ENCODE results near the gene AHSP.
"Not testable (repeated sequence)": the region's sequence is repeated elsewhere in the genome, so short reads cannot be mapped to it uniquely, and the experiment has no call there.

AHSP gene

GRCh38 chr16:31519759-31520431, 7.8 kb upstream of the AHSP start:
- no peak overlapping the region for H3K27ac ChIP-seq (ENCODE audit: low read length)
- H3K9me3 ChIP-seq (ENCODE audit: control insufficient read depth in 1 of 2, low read length in 2 of 2) = no peaks in the 10 kb centered on the region
- H3K4me1 ChIP-seq (ENCODE audit: control insufficient read depth in 1 of 2, insufficient read depth in 2 of 2, low read length in 2 of 2) = no peaks in the 10 kb centered on the region
- H3K27me3 ChIP-seq (ENCODE audit: low read depth, low read length) = no peaks in the 10 kb centered on the region
- no peaks in the 10 kb centered on the region for H3K36me3 ChIP-seq (ENCODE audit: control insufficient read depth in 1 of 2, insufficient read depth in 2 of 2, low read length in 2 of 2)
- H3K4me3 ChIP-seq (ENCODE audit: low read depth in 1 of 2, low read length in 2 of 2) = no peak overlapping the region

DNA sequence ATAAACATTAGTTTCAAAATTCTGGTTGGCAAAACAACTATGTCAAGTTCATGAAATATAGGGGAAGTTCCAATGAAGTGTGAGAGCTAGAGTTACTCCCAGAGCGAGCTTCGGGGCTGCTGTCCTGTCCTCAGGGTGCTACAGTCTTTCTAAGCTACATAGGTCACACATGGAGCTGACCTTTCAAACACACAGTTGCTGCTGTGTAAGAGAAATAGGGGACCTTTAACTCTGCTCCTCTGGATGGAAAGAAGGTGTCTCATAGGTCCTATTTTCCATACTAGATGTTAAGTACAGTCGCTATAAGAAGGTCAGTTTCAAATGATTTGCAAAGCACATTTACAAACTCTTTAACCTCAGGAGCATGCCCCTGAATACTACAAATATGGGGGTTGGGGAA, 6.3 kb upstream of the AHSP start:
- Histone ChIP-seq H3K27ac (ENCODE audit: low read length) (no peak overlapping the region), H3K4me3 (ENCODE audit: low read depth in 1 of 2, low read length in 2 of 2) (no peak overlapping the region), H3K4me1 (ENCODE audit: control insufficient read depth in 1 of 2, insufficient read depth in 2 of 2, low read length in 2 of 2) (no peaks in the 10 kb centered on the region), H3K36me3 (ENCODE audit: control insufficient read depth in 1 of 2, insufficient read depth in 2 of 2, low read length in 2 of 2) (no peaks in the 10 kb centered on the region), H3K27me3 (ENCODE audit: low read depth, low read length) (no peaks in the 10 kb centered on the region), H3K9me3 (ENCODE audit: control insufficient read depth in 1 of 2, low read length in 2 of 2) (no peaks in the 10 kb centered on the region)

- H3K4me1 ChIP-seq (ENCODE audit: control insufficient read depth in 1 of 2, insufficient read depth in 2 of 2, low read length in 2 of 2) = no peaks in the 10 kb centered on the region
- no peaks in the 10 kb centered on the region for H3K9me3 ChIP-seq (ENCODE audit: control insufficient read depth in 1 of 2, low read length in 2 of 2)
- no peak overlapping the region for H3K4me3 ChIP-seq (ENCODE audit: low read depth in 1 of 2, low read length in 2 of 2)
- no peaks in the 10 kb centered on the region for H3K36me3 ChIP-seq (ENCODE audit: control insufficient read depth in 1 of 2, insufficient read depth in 2 of 2, low read length in 2 of 2)
- H3K27ac ChIP-seq (ENCODE audit: low read length) = no peak overlapping the region
- H3K27me3 ChIP-seq (ENCODE audit: low read depth, low read length) = no peaks in the 10 kb centered on the region
Measured at GRCh38 chr16:31522071-31522470, 5.6 kb upstream of the AHSP start.

- not testable (repeated sequence) for H3K36me3 ChIP-seq (ENCODE audit: control insufficient read depth in 1 of 2, insufficient read depth in 2 of 2, low read length in 2 of 2); H3K4me3 ChIP-seq (ENCODE audit: low read depth in 1 of 2, low read length in 2 of 2)
Measured at GRCh38 chr16:31523768-31524167, 3.9 kb upstream of the AHSP start.

DNA sequence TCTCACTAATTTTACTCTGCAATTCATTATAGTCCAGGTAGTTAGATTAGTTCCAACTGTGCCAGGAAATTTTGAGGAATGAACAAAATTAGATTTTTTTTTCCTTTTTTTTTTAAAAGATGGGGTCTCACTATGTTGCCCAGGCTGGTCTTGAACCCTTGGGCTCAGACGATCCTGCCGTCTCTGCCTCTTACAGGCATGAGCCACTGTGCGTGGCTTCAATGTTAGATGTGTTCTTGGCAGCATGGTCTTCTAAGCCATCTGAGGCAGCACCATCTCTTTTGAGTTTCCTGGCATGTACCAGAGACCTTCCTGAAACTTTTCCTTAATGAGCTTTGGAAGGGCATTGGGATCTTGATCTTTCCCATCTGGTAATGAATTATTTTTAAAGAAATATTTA, 2.6 kb upstream of the AHSP start:
- H3K9me3 ChIP-seq (ENCODE audit: control insufficient read depth in 1 of 2, low read length in 2 of 2) = no peaks in the 10 kb centered on the region
- peaks cover 0 to 4% of the 10 kb centered on the region in 2 donors for H3K4me1 ChIP-seq (ENCODE audit: control insufficient read depth in 1 of 2, insufficient read depth in 2 of 2, low read length in 2 of 2)
- H3K27me3 ChIP-seq (ENCODE audit: low read depth, low read length) = peaks cover 10% of the 10 kb centered on the region
- H3K27ac ChIP-seq (ENCODE audit: low read length) = no peak overlapping the region
- no peaks in the 10 kb centered on the region for H3K36me3 ChIP-seq (ENCODE audit: control insufficient read depth in 1 of 2, insufficient read depth in 2 of 2, low read length in 2 of 2)
- no peak overlapping the region for H3K4me3 ChIP-seq (ENCODE audit: low read depth in 1 of 2, low read length in 2 of 2)

More at GRCh38 chr16:31523768-31524167, 3.9 kb upstream of the AHSP start:
- not testable (repeated sequence) for H3K27ac ChIP-seq (ENCODE audit: low read length); H3K27me3 ChIP-seq (ENCODE audit: low read depth, low read length); H3K4me1 ChIP-seq (ENCODE audit: control insufficient read depth in 1 of 2, insufficient read depth in 2 of 2, low read length in 2 of 2); H3K9me3 ChIP-seq (ENCODE audit: control insufficient read depth in 1 of 2, low read length in 2 of 2)

DNA sequence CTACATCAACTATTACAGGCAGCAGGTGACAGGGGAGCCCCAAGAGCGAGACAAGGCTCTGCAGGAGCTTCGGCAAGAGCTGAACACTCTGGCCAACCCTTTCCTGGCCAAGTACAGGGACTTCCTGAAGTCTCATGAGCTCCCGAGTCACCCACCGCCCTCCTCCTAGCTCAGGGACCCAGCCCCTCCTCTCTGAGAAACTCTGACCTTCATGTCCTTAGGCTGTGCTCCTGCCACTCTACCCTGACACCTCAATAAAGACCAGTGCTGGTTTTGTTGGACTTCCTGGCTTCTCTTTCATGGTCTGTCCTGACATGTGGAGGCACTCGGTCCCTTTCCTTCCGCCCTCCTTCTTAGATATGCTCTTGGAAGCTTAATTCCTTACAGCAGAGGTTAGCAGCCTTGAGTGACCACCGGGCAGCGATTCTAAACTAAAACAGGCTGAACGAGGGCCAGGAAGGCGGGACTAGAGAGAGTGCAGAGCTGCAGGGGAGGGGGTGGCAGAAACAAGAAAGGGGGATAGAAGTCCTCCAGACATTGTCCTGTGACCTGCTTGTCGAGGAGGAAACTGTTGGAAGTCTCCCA, 915 bp downstream of the AHSP start:
- Histone ChIP-seq H3K27ac (ENCODE audit: low read length) (no peak overlapping the region), H3K4me3 (ENCODE audit: low read depth in 1 of 2, low read length in 2 of 2) (peak overlapping the region; percentile 46 to 62), H3K36me3 (ENCODE audit: control insufficient read depth in 1 of 2, insufficient read depth in 2 of 2, low read length in 2 of 2) (no peaks in the 10 kb centered on the region), H3K27me3 (ENCODE audit: low read depth, low read length) (peaks cover 21% of the 10 kb centered on the region), H3K9me3 (ENCODE audit: control insufficient read depth in 1 of 2, low read length in 2 of 2) (no peaks in the 10 kb centered on the region), H3K4me1 (ENCODE audit: control insufficient read depth in 1 of 2, insufficient read depth in 2 of 2, low read length in 2 of 2) (peaks cover 0 to 4% of the 10 kb centered on the region in 2 donors)

GRCh38 chr16:31529108-31529936, 1.6 kb downstream of the AHSP start:
- Histone ChIP-seq H3K36me3 (ENCODE audit: control insufficient read depth in 1 of 2, insufficient read depth in 2 of 2, low read length in 2 of 2) (no peaks in the 10 kb centered on the region), H3K4me1 (ENCODE audit: control insufficient read depth in 1 of 2, insufficient read depth in 2 of 2, low read length in 2 of 2) (peaks cover 0 to 4% of the 10 kb centered on the region in 2 donors), H3K27ac (ENCODE audit: low read length) (no peak overlapping the region), H3K9me3 (ENCODE audit: control insufficient read depth in 1 of 2, low read length in 2 of 2) (no peaks in the 10 kb centered on the region), H3K27me3 (ENCODE audit: low read depth, low read length) (peaks cover 21% of the 10 kb centered on the region), H3K4me3 (ENCODE audit: low read depth in 1 of 2, low read length in 2 of 2) (peak overlapping the region; percentile 46 to 62)

- Histone ChIP-seq H3K27me3 (ENCODE audit: low read depth, low read length) (peaks cover 21% of the 10 kb centered on the region), H3K36me3 (ENCODE audit: control insufficient read depth in 1 of 2, insufficient read depth in 2 of 2, low read length in 2 of 2) (no peaks in the 10 kb centered on the region), H3K4me1 (ENCODE audit: control insufficient read depth in 1 of 2, insufficient read depth in 2 of 2, low read length in 2 of 2) (peaks cover 0 to 4% of the 10 kb centered on the region in 2 donors), H3K9me3 (ENCODE audit: control insufficient read depth in 1 of 2, low read length in 2 of 2) (no peaks in the 10 kb centered on the region), H3K4me3 (ENCODE audit: low read depth in 1 of 2, low read length in 2 of 2) (peak overlapping the region in 1 of 2 donors; percentile 62), H3K27ac (ENCODE audit: low read length) (no peak overlapping the region)
Measured at GRCh38 chr16:31529937-31530312, 2.2 kb downstream of the AHSP start.

GRCh38 chr16:31530405-31530804, 2.7 kb downstream of the AHSP start:
- Histone ChIP-seq H3K4me3 (ENCODE audit: low read depth in 1 of 2, low read length in 2 of 2) (no peak overlapping the region), H3K4me1 (ENCODE audit: control insufficient read depth in 1 of 2, insufficient read depth in 2 of 2, low read length in 2 of 2) (peaks cover 0 to 4% of the 10 kb centered on the region in 2 donors), H3K9me3 (ENCODE audit: control insufficient read depth in 1 of 2, low read length in 2 of 2) (no peaks in the 10 kb centered on the region), H3K27me3 (ENCODE audit: low read depth, low read length) (peaks cover 21% of the 10 kb centered on the region), H3K27ac (ENCODE audit: low read length) (no peak overlapping the region), H3K36me3 (ENCODE audit: control insufficient read depth in 1 of 2, insufficient read depth in 2 of 2, low read length in 2 of 2) (no peaks in the 10 kb centered on the region)

DNA sequence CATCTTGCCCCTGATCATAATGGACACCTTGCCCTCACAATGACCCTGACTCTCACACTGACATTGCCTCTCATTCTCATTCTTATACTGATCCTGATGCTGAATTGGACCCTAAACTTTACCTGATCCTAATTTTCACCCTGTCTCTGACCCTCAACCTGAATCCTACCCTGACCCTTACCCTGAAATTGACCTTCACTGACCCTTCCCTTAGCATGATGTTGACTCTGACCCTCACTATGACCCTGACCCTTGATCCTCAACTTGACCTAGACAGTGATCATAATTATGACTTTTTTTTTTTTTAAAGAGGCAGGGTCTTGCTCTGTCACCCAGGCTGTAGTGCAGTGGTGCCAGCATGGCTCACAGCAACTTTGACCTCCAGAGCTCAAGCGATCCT, 3.4 kb downstream of the AHSP start:
- H3K9me3 ChIP-seq (ENCODE audit: control insufficient read depth in 1 of 2, low read length in 2 of 2) = no peaks in the 10 kb centered on the region
- peaks cover 0 to 4% of the 10 kb centered on the region in 2 donors for H3K4me1 ChIP-seq (ENCODE audit: control insufficient read depth in 1 of 2, insufficient read depth in 2 of 2, low read length in 2 of 2)
- H3K4me3 ChIP-seq (ENCODE audit: low read depth in 1 of 2, low read length in 2 of 2) = no peak overlapping the region
- no peak overlapping the region for H3K27ac ChIP-seq (ENCODE audit: low read length)
- H3K36me3 ChIP-seq (ENCODE audit: control insufficient read depth in 1 of 2, insufficient read depth in 2 of 2, low read length in 2 of 2) = no peaks in the 10 kb centered on the region
- H3K27me3 ChIP-seq (ENCODE audit: low read depth, low read length) = peaks cover 21% of the 10 kb centered on the region

GRCh38 chr16:31532120-31532519, 4.4 kb downstream of the AHSP start:
- Histone ChIP-seq H3K9me3 (ENCODE audit: control insufficient read depth in 1 of 2, low read length in 2 of 2) (no peaks in the 10 kb centered on the region), H3K27me3 (ENCODE audit: low read depth, low read length) (peaks cover 23% of the 10 kb centered on the region), H3K4me3 (ENCODE audit: low read depth in 1 of 2, low read length in 2 of 2) (no peak overlapping the region), H3K36me3 (ENCODE audit: control insufficient read depth in 1 of 2, insufficient read depth in 2 of 2, low read length in 2 of 2) (no peaks in the 10 kb centered on the region), H3K27ac (ENCODE audit: low read length) (no peak overlapping the region), H3K4me1 (ENCODE audit: control insufficient read depth in 1 of 2, insufficient read depth in 2 of 2, low read length in 2 of 2) (peaks cover 0 to 4% of the 10 kb centered on the region in 2 donors)
